SIG-M5 treated with dmso at 0.1 percent for 504 hours (cell line): Measurements from ENCODE around the gene SAMMSON.

ENCODE experiments used
- DNase-seq: peaks from one replicate; lab custom pipeline; 2025; ENCODE audit not compliant: unreplicated experiment; lab: John Stamatoyannopoulos, UW

The SAMMSON gene

GRCh38 chr3:69999140-70000027 lies at the start of gene SAMMSON:
TSS of gene SAMMSON (plus strand) at chr3:69999733.
- no peak for DNase-seq

- DNase-seq, result no peak
These were observed 47.9 kb upstream of the SAMMSON start for GRCh38 chr3:69951616-69952015.

GRCh38 chr3:69959581-69959980 lies 40.0 kb upstream of the SAMMSON start:
- DNase-seq, result no peak

- DNase-seq, result no peak
These were observed 37.7 kb upstream of the SAMMSON start for GRCh38 chr3:69961706-69962439.

GRCh38 chr3:69963643-69964042 lies 35.9 kb upstream of the SAMMSON start:
- no peak for DNase-seq

GRCh38 chr3:69967156-69967555 lies 32.4 kb upstream of the SAMMSON start:
- no peak for DNase-seq

- DNase-seq, result no peak
These were observed 28.7 kb upstream of the SAMMSON start for GRCh38 chr3:69970827-69971226.

- no peak for DNase-seq
These were observed 26.9 kb upstream of the SAMMSON start for GRCh38 chr3:69972672-69973071.

GRCh38 chr3:69976021-69976420 lies 23.5 kb upstream of the SAMMSON start:
- DNase-seq, result no peak

- DNase-seq, result no peak
These were observed 15.8 kb upstream of the SAMMSON start for GRCh38 chr3:69983546-69984265.

- DNase-seq, result no peak
These were observed 14.3 kb upstream of the SAMMSON start for GRCh38 chr3:69985266-69985665.

- DNase-seq, result no peak
These were observed 13.1 kb upstream of the SAMMSON start for GRCh38 chr3:69986419-69986818.

- DNase-seq, result no peak
These were observed 11.7 kb upstream of the SAMMSON start for GRCh38 chr3:69987833-69988232.

GRCh38 chr3:69993757-69994156 lies 5.8 kb upstream of the SAMMSON start:
- DNase-seq, result no peak

- DNase-seq, result peak; percentile 65
These were observed 4.6 kb upstream of the SAMMSON start for GRCh38 chr3:69994919-69995318.

GRCh38 chr3:69997631-69998307 lies 1.8 kb upstream of the SAMMSON start:
- no peak for DNase-seq

GRCh38 chr3:69998759-69999139 lies 784 bp upstream of the SAMMSON start:
- DNase-seq, result no peak

GRCh38 chr3:70000028-70000410 lies 486 bp downstream of the SAMMSON start:
- DNase-seq, result no peak

- DNase-seq, result no peak
These were observed 1.1 kb downstream of the SAMMSON start for GRCh38 chr3:70000563-70001081.

- DNase-seq, result no peak
These were observed 3.6 kb downstream of the SAMMSON start for GRCh38 chr3:70003119-70003518.

GRCh38 chr3:70006089-70006488 lies 6.6 kb downstream of the SAMMSON start:
- peak; percentile 46 for DNase-seq
